GM12878 (cell line): ENCODE measurements around the gene CASP6. TPM values are rescaled to one million over a fixed set of nuclear protein-coding genes. Genes with fewer than 3 reads are reported as not detected.

Experiments used
- ATAC-seq: fragments of 200-7000 bp; cut with Tn5 transposase; 3 replicates; pipeline ENCODE4 v1.9.1; 2020; ENCODE audit warnings: mild to moderate bottlenecking, moderate library complexity
- BruUV-seq: library from RNA; stranded (reverse); fragments of 400-500 nt; replicated peaks from 2 replicates; lab custom pipeline; 2021; lab: Mats Ljungman, UMichigan
- CTCF ChIA-PET: fragments of 300-600 bp; sonication (Branson Sonifier 250); formaldehyde crosslinking; extraction: SDS; loops from one replicate; lab custom pipeline; 2021; ENCODE audit warnings: inconsistent platforms; lab: Yijun Ruan, JAX
- POLR2A ChIA-PET: fragments of 350-600 bp; formaldehyde crosslinking; extraction: SDS; loops from one replicate; lab custom pipeline; 2021; ENCODE audit warnings: inconsistent platforms; lab: Charles Lee
- RAD21 ChIA-PET: fragments of 300-600 bp; sonication (Branson Sonifier 250); formaldehyde crosslinking; loops from one replicate; lab custom pipeline; 2023; ENCODE audit warnings: antibody characterized with exemption; ENCODE audit not compliant: unreplicated experiment; lab: Charles Lee
- SMC1A ChIA-PET: fragments of 300-600 bp; sonication (Branson Sonifier 250); formaldehyde crosslinking; loops from one replicate; lab custom pipeline; 2023; ENCODE audit not compliant: unreplicated experiment, uncharacterized antibody; lab: Charles Lee
- DNase-seq: peaks from one replicate; pipeline ENCODE4 v3.0.0-alpha.2; 2011; ENCODE audit warnings: low read depth, low spot score
- FAIRE-seq: peaks from 3 replicates; lab custom pipeline; 2011; peaks lifted over from hg19 to GRCh38; lab: Jason Lieb, UNC
- H2AFZ ChIP-seq: 2 replicates; pipeline ENCODE4 v1.6.0; 2011; ENCODE audit warnings: low read depth, low read length, control low read depth; ENCODE audit not compliant: control insufficient read depth
- H3K27ac ChIP-seq: 2 replicates; pipeline ENCODE4 v1.5.1; 2011; ENCODE audit warnings: control low read depth; ENCODE audit not compliant: control insufficient read depth, insufficient read depth
- H3K27me3 ChIP-seq, 2 experiments: replicated peaks in 1 of 2; 2 replicates each; pipeline versions ENCODE4 v1.6.0 to v1.6.1; 2011; ENCODE audit warnings: low read length in 1 of 2; ENCODE audit not compliant: control insufficient read depth in 2 of 2, insufficient read depth in 2 of 2
- H3K36me3 ChIP-seq, 2 experiments: 2 replicates each; pipeline ENCODE4 v1.5.1; 2011; ENCODE audit warnings: low read length in 1 of 2; ENCODE audit not compliant: control insufficient read depth in 2 of 2, insufficient read depth in 2 of 2
- H3K4me1 ChIP-seq: 2 replicates; pipeline ENCODE4 v1.6.1; 2011; ENCODE audit warnings: mild to moderate bottlenecking, low read length, moderate library complexity, mixed read lengths; ENCODE audit not compliant: control insufficient read depth, insufficient read depth
- H3K4me2 ChIP-seq: 2 replicates; pipeline ENCODE4 v1.6.0; 2011; ENCODE audit warnings: control low read depth; ENCODE audit not compliant: control insufficient read depth, insufficient read depth
- H3K4me3 ChIP-seq: fragments of 200-600 bp; sonication (generic); 2 replicates; pipeline ENCODE4 v1.5.1; 2016
- H3K79me2 ChIP-seq: 2 replicates; pipeline ENCODE4 v1.6.0; 2011; ENCODE audit warnings: low read length; ENCODE audit not compliant: control insufficient read depth, insufficient read depth
- H3K9ac ChIP-seq: 2 replicates; pipeline ENCODE4 v1.8.0; 2011; ENCODE audit warnings: low read length, control low read depth, mixed read lengths; ENCODE audit not compliant: control insufficient read depth, insufficient read depth
- H3K9me3 ChIP-seq: replicated peaks from 3 replicates; pipeline ENCODE4 v1.5.1; 2011; ENCODE audit warnings: mild to moderate bottlenecking, low read length; ENCODE audit not compliant: control insufficient read depth, insufficient read depth
- H4K20me1 ChIP-seq: 2 replicates; pipeline ENCODE4 v1.6.0; 2011; ENCODE audit not compliant: control insufficient read depth, insufficient read depth
- ASH2L ChIP-seq: fragments of 300-600, 200-600 bp; sonication (generic); IDR thresholded peaks from 2 replicates; pipeline ENCODE4 v1.6.1; 2017; ENCODE audit warnings: low read depth, mild to moderate bottlenecking, borderline replicate concordance
- CBFB ChIP-seq: IDR thresholded peaks from 2 replicates; pipeline ENCODE4 v1.6.1; 2016; ENCODE audit warnings: antibody characterized with exemption, low read depth
- FOXM1 ChIP-seq: IDR thresholded peaks from 2 replicates; pipeline ENCODE4 v1.6.1; 2012; ENCODE audit warnings: low read depth, mild to moderate bottlenecking, inconsistent platforms, low read length, moderate library complexity
- HDAC6 ChIP-seq: fragments of 200-600 bp; sonication (generic); IDR thresholded peaks from one replicate; pipeline ENCODE4 v1.8.0; 2017; ENCODE audit warnings: antibody characterized with exemption; ENCODE audit not compliant: unreplicated experiment
- MEF2B ChIP-seq: fragments of 450-650 bp; IDR thresholded peaks from 2 replicates; pipeline ENCODE4 v1.6.1; 2018; ENCODE audit warnings: mild to moderate bottlenecking, moderate library complexity; ENCODE audit not compliant: partially characterized antibody, poor library complexity, severe bottlenecking
- MXI1 ChIP-seq: fragments of 150-350 bp; IDR thresholded peaks from 2 replicates; pipeline ENCODE4 v1.6.1; 2011; ENCODE audit warnings: low read depth, mild to moderate bottlenecking, inconsistent platforms, low read length, improper control_type of control experiment
- PAX8 ChIP-seq: fragments of 450-650 bp; IDR thresholded peaks from 2 replicates; pipeline ENCODE4 v1.6.1; 2017; ENCODE audit warnings: mild to moderate bottlenecking, moderate library complexity
- POLR2A ChIP-seq: IDR thresholded peaks from 2 replicates; pipeline ENCODE4 v1.6.1; 2011; ENCODE audit warnings: low read depth, mild to moderate bottlenecking, low read length
- POLR2AphosphoS2 ChIP-seq: IDR thresholded peaks from 2 replicates; pipeline ENCODE4 v1.6.1; 2011; ENCODE audit warnings: low read depth, mild to moderate bottlenecking, low read length, improper control_type of control experiment, moderate library complexity
- POLR2AphosphoS5 ChIP-seq: IDR thresholded peaks from 2 replicates; pipeline ENCODE4 v1.6.1; 2011; ENCODE audit warnings: mild to moderate bottlenecking, low read length, inconsistent platforms
- RAD51 ChIP-seq: fragments of 450-650 bp; IDR thresholded peaks from 2 replicates; pipeline ENCODE4 v1.6.1; 2016; ENCODE audit warnings: moderate library complexity, mild to moderate bottlenecking, inconsistent platforms
- RFX5 ChIP-seq: IDR thresholded peaks from 2 replicates; pipeline ENCODE4 v1.6.1; 2011; ENCODE audit warnings: low read depth, low read length, improper control_type of control experiment
- SREBF1 ChIP-seq: IDR thresholded peaks from 2 replicates; pipeline ENCODE4 v1.6.1; 2012; ENCODE audit warnings: mild to moderate bottlenecking, low read length
- YBX1 ChIP-seq: fragments of 450-650 bp; IDR thresholded peaks from 2 replicates; pipeline ENCODE4 v1.6.1; 2016; ENCODE audit warnings: antibody characterized with exemption
- WGBS: methylation state at CpG from one replicate; pipeline ENCODE4 v1.1.6; 2016; ENCODE audit warnings: low lambda C conversion rate; ENCODE audit not compliant: insufficient replicate concordance, insufficient coverage; ENCODE audit errors: missing lambda C conversion rate; 5-methylcytosine and 5-hydroxymethylcytosine counted together
- in situ Hi-C: fragments of 300-500 bp; cut with MboI; formaldehyde crosslinking; loops from 9 replicates; pipeline ENCODE4 v1.14.3; 2018; ENCODE audit warnings: mixed read lengths
- intact Hi-C: fragments of 100-400 bp; cut with micrococcal nuclease; formaldehyde crosslinking; loops from one replicate; pipeline ENCODE4 v1.14.2; 2022; ENCODE audit not compliant: unreplicated experiment
- polyA plus RNA-seq, 11 experiments: library from polyadenylated mRNA; depleted of rRNA in 4 of 11; unstranded in 6 of 11; stranded (reverse) in 5 of 11; fragments of >200 nt; fragmentation: Nextera tagmentation in 4 of 11; fragmentation: Illumina TruSeq in 1 of 11; extraction: Ambion mirVana in 4 of 11; extraction: Trizol in 1 of 11; gene quantifications; 1 replicate in 1 of 11; 2 replicates in 10 of 11; pipeline versions ENCODE4 v1.2.1 to v1.2.3, GENCODE V29; 2011 to 2016; ENCODE audit warnings: inconsistent platforms in 2 of 11, missing spikeins in 2 of 11, low read depth in 1 of 11
- total RNA-seq, 4 experiments: library from RNA; depleted of rRNA in 3 of 4; stranded (reverse); fragments of >200 nt in 3 of 4; fragmentation: Illumina TruSeq in 1 of 4; extraction: Trizol in 1 of 4; gene quantifications; 2 replicates each; pipeline versions ENCODE4 v1.2.1 to v1.2.3, GENCODE V29; 2013 to 2021
- TF ChIP-seq, protein P1 (sequence below): fragments of 450-650 bp; IDR thresholded peaks from 2 replicates; pipeline ENCODE4 v1.6.1; 2017; ENCODE audit warnings: mild to moderate bottlenecking, moderate library complexity
- TF ChIP-seq, protein P2 (sequence below): fragments of 450-650 bp; IDR thresholded peaks from 2 replicates; pipeline ENCODE4 v1.6.1; 2016; ENCODE audit warnings: mild to moderate bottlenecking

The CASP6 gene
- total and polyA plus RNA-seq, 10 of the 15 experiments (the other 5 are each of a cell fraction or from before 2014, with no cell fraction given): 20.0 to 66.8 (median 30.8) TPM

DNA sequence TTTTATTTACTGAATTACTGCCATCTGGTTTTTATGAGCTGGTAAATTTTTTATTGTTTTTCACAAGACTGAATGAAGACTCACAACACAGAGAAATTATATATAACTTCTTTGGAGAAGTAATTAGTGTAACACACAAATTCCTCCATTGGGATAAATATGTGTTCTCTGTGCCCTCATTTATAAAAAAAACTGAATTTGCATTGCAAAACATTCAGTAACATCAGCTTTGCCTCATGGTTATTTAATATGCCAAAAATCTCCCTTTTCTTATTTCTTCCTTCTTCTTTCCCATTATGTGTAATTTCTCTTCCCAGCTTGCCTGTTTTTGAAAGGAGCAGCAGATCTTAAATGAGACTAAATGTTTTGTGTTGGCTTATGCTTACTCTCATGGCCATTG is 18.5 kb downstream of the CASP6 start (continued):
- TF ChIP-seq, protein P1, sequence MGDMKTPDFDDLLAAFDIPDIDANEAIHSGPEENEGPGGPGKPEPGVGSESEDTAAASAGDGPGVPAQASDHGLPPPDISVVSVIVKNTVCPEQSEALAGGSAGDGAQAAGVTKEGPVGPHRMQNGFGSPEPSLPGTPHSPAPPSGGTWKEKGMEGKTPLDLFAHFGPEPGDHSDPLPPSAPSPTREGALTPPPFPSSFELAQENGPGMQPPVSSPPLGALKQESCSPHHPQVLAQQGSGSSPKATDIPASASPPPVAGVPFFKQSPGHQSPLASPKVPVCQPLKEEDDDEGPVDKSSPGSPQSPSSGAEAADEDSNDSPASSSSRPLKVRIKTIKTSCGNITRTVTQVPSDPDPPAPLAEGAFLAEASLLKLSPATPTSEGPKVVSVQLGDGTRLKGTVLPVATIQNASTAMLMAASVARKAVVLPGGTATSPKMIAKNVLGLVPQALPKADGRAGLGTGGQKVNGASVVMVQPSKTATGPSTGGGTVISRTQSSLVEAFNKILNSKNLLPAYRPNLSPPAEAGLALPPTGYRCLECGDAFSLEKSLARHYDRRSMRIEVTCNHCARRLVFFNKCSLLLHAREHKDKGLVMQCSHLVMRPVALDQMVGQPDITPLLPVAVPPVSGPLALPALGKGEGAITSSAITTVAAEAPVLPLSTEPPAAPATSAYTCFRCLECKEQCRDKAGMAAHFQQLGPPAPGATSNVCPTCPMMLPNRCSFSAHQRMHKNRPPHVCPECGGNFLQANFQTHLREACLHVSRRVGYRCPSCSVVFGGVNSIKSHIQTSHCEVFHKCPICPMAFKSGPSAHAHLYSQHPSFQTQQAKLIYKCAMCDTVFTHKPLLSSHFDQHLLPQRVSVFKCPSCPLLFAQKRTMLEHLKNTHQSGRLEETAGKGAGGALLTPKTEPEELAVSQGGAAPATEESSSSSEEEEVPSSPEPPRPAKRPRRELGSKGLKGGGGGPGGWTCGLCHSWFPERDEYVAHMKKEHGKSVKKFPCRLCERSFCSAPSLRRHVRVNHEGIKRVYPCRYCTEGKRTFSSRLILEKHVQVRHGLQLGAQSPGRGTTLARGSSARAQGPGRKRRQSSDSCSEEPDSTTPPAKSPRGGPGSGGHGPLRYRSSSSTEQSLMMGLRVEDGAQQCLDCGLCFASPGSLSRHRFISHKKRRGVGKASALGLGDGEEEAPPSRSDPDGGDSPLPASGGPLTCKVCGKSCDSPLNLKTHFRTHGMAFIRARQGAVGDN: no peak
- TF ChIP-seq, all 136 proteins: peak for 0

DNA sequence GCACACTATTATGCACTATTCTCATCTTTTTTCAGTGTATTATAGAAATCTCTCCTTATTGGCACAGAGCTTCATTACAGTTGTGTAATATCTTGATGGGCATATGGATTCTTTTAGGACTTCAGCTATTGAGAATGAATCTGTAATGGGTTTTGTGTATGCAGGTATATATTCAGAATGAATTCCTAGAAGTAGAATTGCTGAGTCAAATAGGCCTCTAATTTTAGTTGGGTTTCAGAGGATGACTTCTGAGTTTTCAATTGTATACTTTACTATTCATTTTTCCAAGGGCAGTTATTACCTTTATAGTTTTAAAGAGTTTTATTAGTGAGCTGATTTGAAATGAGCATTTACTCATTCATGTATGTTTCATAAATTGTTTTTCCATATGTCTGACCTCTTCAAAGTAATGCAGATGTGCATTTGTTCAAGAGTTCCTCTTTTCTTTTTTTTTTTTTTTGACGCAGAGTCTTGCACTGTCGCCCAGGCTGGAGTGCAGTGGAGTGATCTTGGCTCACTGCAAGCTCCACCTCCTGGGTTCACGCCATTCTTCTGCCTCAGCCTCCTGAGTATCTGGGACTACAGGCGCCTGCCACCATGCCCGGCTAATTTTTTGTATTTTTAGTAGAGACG is 19.5 kb downstream of the CASP6 start:
- FAIRE-seq: no peak
- CTCF ChIA-PET: interaction anchor here (1.2 to 1.5 kb wide), 2 partner anchors 16 to 295 kb away, joined by 4 read pairs; no protein-coding TSS in a partner anchor
- no peak overlapping the region for H3K9ac ChIP-seq
- TF ChIP-seq POLR2AphosphoS5 (no peak), SREBF1 (no peak), RFX5 (no peak), HDAC6 (no peak), YBX1 (no peak), POLR2A (no peak), ASH2L (no peak), MEF2B (no peak), RAD51 (no peak), CBFB (no peak), FOXM1 (no peak), PAX8 (no peak), MXI1 (no peak), POLR2AphosphoS2 (no peak)
- TF ChIP-seq, protein P2, sequence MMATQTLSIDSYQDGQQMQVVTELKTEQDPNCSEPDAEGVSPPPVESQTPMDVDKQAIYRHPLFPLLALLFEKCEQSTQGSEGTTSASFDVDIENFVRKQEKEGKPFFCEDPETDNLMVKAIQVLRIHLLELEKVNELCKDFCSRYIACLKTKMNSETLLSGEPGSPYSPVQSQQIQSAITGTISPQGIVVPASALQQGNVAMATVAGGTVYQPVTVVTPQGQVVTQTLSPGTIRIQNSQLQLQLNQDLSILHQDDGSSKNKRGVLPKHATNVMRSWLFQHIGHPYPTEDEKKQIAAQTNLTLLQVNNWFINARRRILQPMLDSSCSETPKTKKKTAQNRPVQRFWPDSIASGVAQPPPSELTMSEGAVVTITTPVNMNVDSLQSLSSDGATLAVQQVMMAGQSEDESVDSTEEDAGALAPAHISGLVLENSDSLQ: no peak

More for the DNA sequence above, 19.5 kb downstream of the CASP6 start:
- ChIA-PET SMC1A (interaction anchor here (0.7 kb wide), 1 partner anchor 64 kb away, joined by 3 read pairs; no protein-coding TSS in a partner anchor), POLR2A (no interaction called here), RAD21 (interaction anchor here (1.0 kb wide), 1 partner anchor 133 kb away, joined by 3 read pairs; no protein-coding TSS in a partner anchor)
- H4K20me1 ChIP-seq: no peaks in the 10 kb centered on the region
- BruUV-seq: no TSS peak
- no peaks in the 10 kb centered on the region for H3K79me2 ChIP-seq
- in situ Hi-C loops: no loop called here
- ATAC-seq (no peak), DNase-seq (no peak)
- intact Hi-C loops: no loop called here
- H3K4me1 ChIP-seq: no peaks in the 10 kb centered on the region
- H3K27me3 ChIP-seq: no peaks in the 10 kb centered on the region
- H3K27ac ChIP-seq: no peak overlapping the region
- H3K4me2 ChIP-seq: no peak overlapping the region
- no peak overlapping the region for H3K4me3 ChIP-seq
- H2AFZ ChIP-seq: no peak overlapping the region
- H3K36me3 ChIP-seq: no peaks in the 10 kb centered on the region; a peak in 2 of 4 replicates
- 58% methylated on average over 3 of the region's 6 CpGs for WGBS
- H3K9me3 ChIP-seq: no peaks in the 10 kb centered on the region
